ENCODE results near the gene NXF3.
"Not testable (repeated sequence)": the region's sequence is repeated elsewhere in the genome, so short reads cannot be mapped to it uniquely, and the experiment has no call there.

Gene NXF3

GRCh38 chrX:103092942-103093341 is at the start of gene NXF3:
NXF3 (minus strand) TSS chrX:103093143; CDS start chrX:103093023, 120 bp downstream.
- Histone ChIP-seq H3K27me3 (ENCODE audit: control insufficient read depth in 1 of 2, insufficient read depth in 2 of 2, low read length in 2 of 2) (no peaks in the 10 kb centered on the region), H3K9ac (ENCODE audit: low read depth in 1 of 2, low read length in 2 of 2) (no peak within 1 kb of the TSS), H3K4me3 (ENCODE audit: low read depth in 1 of 2, low read length in 2 of 2) (no peak within 1 kb of the TSS), H3K4me1 (ENCODE audit: control insufficient read depth in 1 of 2, insufficient read depth in 2 of 2, low read length in 2 of 2) (no peaks in the 10 kb centered on the region), H3K36me3 (ENCODE audit: control insufficient read depth in 1 of 2, insufficient read depth in 2 of 2, low read length in 2 of 2) (no peaks in the 10 kb centered on the region), H3K27ac (ENCODE audit: low read depth, low read length) (no peak within 1 kb of the TSS), H3K9me3 (ENCODE audit: control insufficient read depth in 1 of 2, low read length in 2 of 2) (no peaks in the 10 kb centered on the region)

DNA sequence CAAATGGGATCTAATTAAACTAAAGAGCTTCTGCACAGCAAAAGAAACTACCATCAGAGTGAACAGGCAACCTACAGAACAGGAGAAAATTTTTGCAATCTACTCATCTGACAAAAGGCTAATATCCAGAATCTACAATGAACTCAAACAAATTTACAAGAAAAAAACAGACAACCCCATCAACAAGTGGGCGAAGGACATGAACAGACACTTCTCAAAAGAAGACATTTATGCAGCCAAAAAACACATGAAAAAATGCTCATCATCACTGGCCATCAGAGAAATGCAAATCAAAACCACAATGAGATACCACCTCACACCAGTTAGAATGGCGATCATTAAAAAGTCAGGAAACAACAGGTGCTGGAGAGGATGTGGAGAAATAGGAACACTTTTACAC is 43.6 kb upstream of the NXF3 start:
- not testable (repeated sequence) for H3K9ac ChIP-seq (ENCODE audit: low read depth in 1 of 2, low read length in 2 of 2); H3K9me3 ChIP-seq (ENCODE audit: control insufficient read depth in 1 of 2, low read length in 2 of 2); H3K4me3 ChIP-seq (ENCODE audit: low read depth in 1 of 2, low read length in 2 of 2); H3K27ac ChIP-seq (ENCODE audit: low read depth, low read length); H3K36me3 ChIP-seq (ENCODE audit: control insufficient read depth in 1 of 2, insufficient read depth in 2 of 2, low read length in 2 of 2); H3K4me1 ChIP-seq (ENCODE audit: control insufficient read depth in 1 of 2, insufficient read depth in 2 of 2, low read length in 2 of 2); H3K27me3 ChIP-seq (ENCODE audit: control insufficient read depth in 1 of 2, insufficient read depth in 2 of 2, low read length in 2 of 2)

DNA sequence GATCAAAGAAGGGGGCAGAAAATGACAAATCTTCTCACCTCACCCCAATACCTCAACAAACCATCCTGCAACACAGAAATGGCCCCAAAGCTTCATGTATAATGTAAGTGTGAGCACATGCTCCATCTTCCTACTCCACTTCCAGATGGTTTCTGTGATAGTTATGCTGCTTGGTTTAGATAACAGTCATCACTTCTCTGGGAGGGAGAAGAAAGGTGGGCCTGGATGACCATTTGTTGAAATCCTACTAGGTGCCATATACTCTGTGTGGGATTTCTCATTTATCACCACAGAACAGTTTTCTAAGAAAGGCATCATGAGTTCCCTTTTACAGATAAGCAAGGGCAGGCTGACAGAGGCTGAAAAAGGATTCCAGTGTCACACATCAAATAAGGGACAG is 31.3 kb upstream of the NXF3 start:
- Histone ChIP-seq H3K9ac (ENCODE audit: low read depth in 1 of 2, low read length in 2 of 2) (no peak overlapping the region), H3K9me3 (ENCODE audit: control insufficient read depth in 1 of 2, low read length in 2 of 2) (no peaks in the 10 kb centered on the region), H3K4me1 (ENCODE audit: control insufficient read depth in 1 of 2, insufficient read depth in 2 of 2, low read length in 2 of 2) (no peaks in the 10 kb centered on the region), H3K4me3 (ENCODE audit: low read depth in 1 of 2, low read length in 2 of 2) (no peak overlapping the region), H3K27me3 (ENCODE audit: control insufficient read depth in 1 of 2, insufficient read depth in 2 of 2, low read length in 2 of 2) (no peaks in the 10 kb centered on the region), H3K27ac (ENCODE audit: low read depth, low read length) (no peak overlapping the region), H3K36me3 (ENCODE audit: control insufficient read depth in 1 of 2, insufficient read depth in 2 of 2, low read length in 2 of 2) (no peaks in the 10 kb centered on the region)

DNA sequence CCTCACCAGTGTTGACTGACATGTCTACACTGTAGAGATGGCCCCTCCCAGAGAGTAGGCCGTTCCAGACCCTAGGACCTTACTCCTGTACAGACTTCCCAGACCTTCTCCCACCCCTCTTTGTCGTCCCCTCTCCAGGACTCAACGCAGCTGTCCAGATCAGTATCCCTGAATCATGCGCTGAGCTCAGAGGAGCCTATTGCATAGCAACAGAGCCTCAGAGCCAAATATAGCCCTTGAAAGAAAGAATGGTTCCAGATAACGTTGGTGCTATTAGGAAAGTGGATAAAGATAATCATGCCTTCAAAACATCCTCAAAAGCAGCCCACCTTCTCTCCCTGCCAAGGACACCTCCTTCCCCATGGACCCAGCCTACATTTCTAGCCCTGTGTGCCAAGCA is 27.8 kb upstream of the NXF3 start:
- no peak overlapping the region for H3K4me3 ChIP-seq (ENCODE audit: low read depth in 1 of 2, low read length in 2 of 2)
- no peaks in the 10 kb centered on the region for H3K4me1 ChIP-seq (ENCODE audit: control insufficient read depth in 1 of 2, insufficient read depth in 2 of 2, low read length in 2 of 2)
- no peak overlapping the region for H3K9ac ChIP-seq (ENCODE audit: low read depth in 1 of 2, low read length in 2 of 2)
- H3K9me3 ChIP-seq (ENCODE audit: control insufficient read depth in 1 of 2, low read length in 2 of 2) = no peaks in the 10 kb centered on the region
- no peaks in the 10 kb centered on the region for H3K36me3 ChIP-seq (ENCODE audit: control insufficient read depth in 1 of 2, insufficient read depth in 2 of 2, low read length in 2 of 2)
- H3K27ac ChIP-seq (ENCODE audit: low read depth, low read length) = no peak overlapping the region
- H3K27me3 ChIP-seq (ENCODE audit: control insufficient read depth in 1 of 2, insufficient read depth in 2 of 2, low read length in 2 of 2) = no peaks in the 10 kb centered on the region

DNA sequence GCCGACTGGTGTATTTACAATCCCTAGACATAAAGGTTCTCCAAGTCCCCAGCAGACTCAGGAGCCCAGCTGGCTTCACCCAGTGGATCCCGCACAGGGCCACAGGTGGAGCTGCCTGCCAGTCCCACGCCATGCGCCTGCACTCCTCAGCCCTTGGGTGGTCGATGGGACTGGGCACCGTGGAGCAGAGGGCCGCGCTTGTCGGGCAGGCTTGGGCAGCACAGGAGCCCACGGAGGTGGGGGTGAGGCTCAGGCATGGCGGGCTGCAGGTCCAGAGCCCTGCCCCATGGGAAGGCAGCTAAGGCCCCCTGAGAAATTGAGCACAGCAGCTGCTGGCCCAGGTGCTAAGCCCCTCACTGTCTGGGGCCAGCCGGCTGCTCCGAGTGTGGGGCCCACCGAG is 24.0 kb upstream of the NXF3 start:
- H3K27ac ChIP-seq (ENCODE audit: low read depth, low read length); H3K27me3 ChIP-seq (ENCODE audit: control insufficient read depth in 1 of 2, insufficient read depth in 2 of 2, low read length in 2 of 2); H3K4me1 ChIP-seq (ENCODE audit: control insufficient read depth in 1 of 2, insufficient read depth in 2 of 2, low read length in 2 of 2); H3K36me3 ChIP-seq (ENCODE audit: control insufficient read depth in 1 of 2, insufficient read depth in 2 of 2, low read length in 2 of 2); H3K9me3 ChIP-seq (ENCODE audit: control insufficient read depth in 1 of 2, low read length in 2 of 2); H3K4me3 ChIP-seq (ENCODE audit: low read depth in 1 of 2, low read length in 2 of 2); H3K9ac ChIP-seq (ENCODE audit: low read depth in 1 of 2, low read length in 2 of 2): not testable (repeated sequence)

- not testable (repeated sequence) for H3K9me3 ChIP-seq (ENCODE audit: control insufficient read depth in 1 of 2, low read length in 2 of 2); H3K4me1 ChIP-seq (ENCODE audit: control insufficient read depth in 1 of 2, insufficient read depth in 2 of 2, low read length in 2 of 2); H3K4me3 ChIP-seq (ENCODE audit: low read depth in 1 of 2, low read length in 2 of 2); H3K27me3 ChIP-seq (ENCODE audit: control insufficient read depth in 1 of 2, insufficient read depth in 2 of 2, low read length in 2 of 2); H3K9ac ChIP-seq (ENCODE audit: low read depth in 1 of 2, low read length in 2 of 2); H3K27ac ChIP-seq (ENCODE audit: low read depth, low read length); H3K36me3 ChIP-seq (ENCODE audit: control insufficient read depth in 1 of 2, insufficient read depth in 2 of 2, low read length in 2 of 2)
Measured at GRCh38 chrX:103109497-103109896, 16.6 kb upstream of the NXF3 start.

DNA sequence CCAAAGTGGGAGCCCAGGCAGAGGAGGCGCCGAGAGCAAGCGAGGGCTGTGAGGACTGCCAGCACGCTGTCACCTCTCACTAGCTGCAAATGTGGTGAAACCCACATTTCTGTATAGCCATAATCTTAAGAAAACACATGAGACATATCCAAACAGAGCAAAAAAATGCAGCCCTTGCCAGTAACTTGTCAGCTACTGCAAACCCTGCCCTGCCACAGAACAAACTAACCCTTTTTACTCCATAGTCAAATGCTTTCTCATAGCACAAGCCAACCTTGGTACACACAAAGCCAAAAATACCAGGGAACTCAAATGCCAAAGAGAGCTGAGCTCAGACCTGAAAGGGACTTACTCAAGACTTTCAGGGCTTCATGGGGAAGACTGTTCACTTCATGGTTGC is 14.9 kb upstream of the NXF3 start:
- Histone ChIP-seq H3K4me1 (ENCODE audit: control insufficient read depth in 1 of 2, insufficient read depth in 2 of 2, low read length in 2 of 2) (no peaks in the 10 kb centered on the region), H3K27me3 (ENCODE audit: control insufficient read depth in 1 of 2, insufficient read depth in 2 of 2, low read length in 2 of 2) (no peaks in the 10 kb centered on the region), H3K9me3 (ENCODE audit: control insufficient read depth in 1 of 2, low read length in 2 of 2) (no peaks in the 10 kb centered on the region), H3K4me3 (ENCODE audit: low read depth in 1 of 2, low read length in 2 of 2) (no peak overlapping the region), H3K9ac (ENCODE audit: low read depth in 1 of 2, low read length in 2 of 2) (no peak overlapping the region), H3K27ac (ENCODE audit: low read depth, low read length) (no peak overlapping the region), H3K36me3 (ENCODE audit: control insufficient read depth in 1 of 2, insufficient read depth in 2 of 2, low read length in 2 of 2) (no peaks in the 10 kb centered on the region)

DNA sequence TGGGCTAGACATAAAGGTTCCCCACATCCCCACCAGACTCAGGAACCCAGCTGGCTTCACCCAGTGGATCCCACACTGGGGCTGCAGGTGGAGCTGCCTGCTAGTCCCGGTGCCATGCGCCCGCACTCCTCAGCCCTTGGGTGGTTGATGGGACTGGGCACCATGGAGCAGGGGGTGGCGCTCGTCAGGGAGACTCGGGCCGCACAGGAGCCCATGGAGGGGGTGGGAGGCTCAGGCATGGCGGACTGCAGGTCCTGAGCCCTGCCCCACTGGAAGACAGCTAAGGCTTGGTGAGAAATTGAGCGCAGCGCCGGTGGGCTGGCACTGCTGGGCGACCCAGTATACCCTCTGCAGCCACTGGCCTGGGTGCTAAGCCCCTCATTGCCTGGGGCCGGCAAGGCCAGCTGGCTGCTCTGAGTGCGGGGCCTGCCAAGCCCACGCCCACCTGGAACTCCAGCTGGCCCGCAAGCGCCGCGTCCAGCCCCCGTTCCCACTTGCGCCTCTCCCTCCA is 14.3 kb upstream of the NXF3 start:
- H3K4me1 ChIP-seq (ENCODE audit: control insufficient read depth in 1 of 2, insufficient read depth in 2 of 2, low read length in 2 of 2); H3K27me3 ChIP-seq (ENCODE audit: control insufficient read depth in 1 of 2, insufficient read depth in 2 of 2, low read length in 2 of 2); H3K27ac ChIP-seq (ENCODE audit: low read depth, low read length); H3K9ac ChIP-seq (ENCODE audit: low read depth in 1 of 2, low read length in 2 of 2); H3K9me3 ChIP-seq (ENCODE audit: control insufficient read depth in 1 of 2, low read length in 2 of 2); H3K36me3 ChIP-seq (ENCODE audit: control insufficient read depth in 1 of 2, insufficient read depth in 2 of 2, low read length in 2 of 2); H3K4me3 ChIP-seq (ENCODE audit: low read depth in 1 of 2, low read length in 2 of 2): not testable (repeated sequence)

- H3K9ac ChIP-seq (ENCODE audit: low read depth in 1 of 2, low read length in 2 of 2); H3K27me3 ChIP-seq (ENCODE audit: control insufficient read depth in 1 of 2, insufficient read depth in 2 of 2, low read length in 2 of 2); H3K9me3 ChIP-seq (ENCODE audit: control insufficient read depth in 1 of 2, low read length in 2 of 2); H3K36me3 ChIP-seq (ENCODE audit: control insufficient read depth in 1 of 2, insufficient read depth in 2 of 2, low read length in 2 of 2); H3K27ac ChIP-seq (ENCODE audit: low read depth, low read length); H3K4me1 ChIP-seq (ENCODE audit: control insufficient read depth in 1 of 2, insufficient read depth in 2 of 2, low read length in 2 of 2); H3K4me3 ChIP-seq (ENCODE audit: low read depth in 1 of 2, low read length in 2 of 2): not testable (repeated sequence)
Measured at GRCh38 chrX:103104370-103104769, 11.4 kb upstream of the NXF3 start.

- not testable (repeated sequence) for H3K9ac ChIP-seq (ENCODE audit: low read depth in 1 of 2, low read length in 2 of 2); H3K36me3 ChIP-seq (ENCODE audit: control insufficient read depth in 1 of 2, insufficient read depth in 2 of 2, low read length in 2 of 2); H3K27me3 ChIP-seq (ENCODE audit: control insufficient read depth in 1 of 2, insufficient read depth in 2 of 2, low read length in 2 of 2); H3K27ac ChIP-seq (ENCODE audit: low read depth, low read length); H3K4me3 ChIP-seq (ENCODE audit: low read depth in 1 of 2, low read length in 2 of 2); H3K4me1 ChIP-seq (ENCODE audit: control insufficient read depth in 1 of 2, insufficient read depth in 2 of 2, low read length in 2 of 2); H3K9me3 ChIP-seq (ENCODE audit: control insufficient read depth in 1 of 2, low read length in 2 of 2)
Measured at GRCh38 chrX:103103866-103104265, 10.9 kb upstream of the NXF3 start.

DNA sequence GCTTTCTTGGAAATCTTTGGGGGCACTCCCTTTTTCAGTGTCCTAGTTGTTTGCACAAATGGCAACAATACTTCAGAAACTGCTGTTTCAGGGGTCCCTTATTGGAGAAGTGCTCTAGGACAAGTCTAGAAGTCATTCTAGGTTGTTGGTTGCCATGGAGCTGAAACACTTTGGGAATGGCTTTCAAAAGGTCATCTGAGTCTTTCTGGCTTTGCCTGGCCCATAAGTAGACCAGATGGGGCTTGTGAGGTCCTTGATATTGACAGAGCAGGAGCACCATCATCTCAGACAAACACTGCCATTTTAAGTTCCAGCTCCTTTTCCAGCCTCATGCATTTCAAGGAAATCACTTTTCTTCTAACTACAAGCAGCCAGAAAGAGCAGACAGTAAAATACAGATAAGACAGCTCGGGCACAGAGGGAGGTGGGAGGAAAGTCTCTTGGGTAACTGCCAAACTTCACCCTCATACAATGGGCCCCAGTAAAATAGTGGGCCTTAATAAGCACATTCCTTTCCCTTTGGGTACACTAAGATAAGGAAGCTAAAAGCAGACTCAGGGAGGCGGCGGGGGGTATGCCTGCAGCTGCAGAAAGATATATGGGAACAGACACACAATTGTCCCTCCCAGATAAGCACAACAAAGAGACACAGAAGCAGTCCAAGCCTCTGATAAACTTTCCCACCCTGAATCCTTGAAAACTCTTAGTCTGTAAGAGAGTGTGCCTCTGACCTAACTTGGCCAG is 8.5 kb upstream of the NXF3 start:
- H3K9ac ChIP-seq (ENCODE audit: low read depth in 1 of 2, low read length in 2 of 2) = no peak overlapping the region
- H3K4me1 ChIP-seq (ENCODE audit: control insufficient read depth in 1 of 2, insufficient read depth in 2 of 2, low read length in 2 of 2) = no peaks in the 10 kb centered on the region
- no peak overlapping the region for H3K27ac ChIP-seq (ENCODE audit: low read depth, low read length)
- no peak overlapping the region for H3K4me3 ChIP-seq (ENCODE audit: low read depth in 1 of 2, low read length in 2 of 2)
- H3K27me3 ChIP-seq (ENCODE audit: control insufficient read depth in 1 of 2, insufficient read depth in 2 of 2, low read length in 2 of 2) = no peaks in the 10 kb centered on the region
- no peaks in the 10 kb centered on the region for H3K36me3 ChIP-seq (ENCODE audit: control insufficient read depth in 1 of 2, insufficient read depth in 2 of 2, low read length in 2 of 2)
- no peaks in the 10 kb centered on the region for H3K9me3 ChIP-seq (ENCODE audit: control insufficient read depth in 1 of 2, low read length in 2 of 2)

Data from duodenal mucosa (tissue), 2 donors.